Gastrocnemius medialis (tissue), 4 donors: ENCODE results near the gene SMAD6. TPM values are rescaled to one million over a fixed set of nuclear protein-coding genes. Genes with fewer than 3 reads are reported as not detected.

Experiments used
- ATAC-seq, 2 donors: fragments of 150-250 bp; one replicate each; pipeline ENCODE4 v1.9.1; 2016
- DNase-seq, 2 donors: peaks; one replicate each; pipeline ENCODE4 v3.0.0-alpha.2; 2019
- H3K27ac ChIP-seq, 4 donors: fragments of 200-600 bp; sonication (generic); 1 replicate in 1 of 4; 2 replicates in 3 of 4; pipeline ENCODE4 v1.5.1; 2016 to 2018; ENCODE audit warnings: mild to moderate bottlenecking in 2 of 4, moderate library complexity in 1 of 4
- H3K27me3 ChIP-seq, 3 donors: fragments of 200-600 bp; sonication (generic) in 2 of 3; 1 replicate in 1 of 3; 2 replicates in 2 of 3; pipeline versions ENCODE4 v1.5.1 to v1.6.0; 2016 to 2019; ENCODE audit warnings: mild to moderate bottlenecking in 1 of 3, moderate library complexity in 1 of 3
- H3K36me3 ChIP-seq, 2 donors: fragments of 200-600 bp; sonication (generic) in 1 of 2; one replicate each; pipeline ENCODE4 v1.5.1; 2017 to 2018
- H3K4me1 ChIP-seq, 2 donors: fragments of 200-600 bp; sonication (generic) in 1 of 2; one replicate each; pipeline ENCODE4 v1.5.1; 2016 to 2017; ENCODE audit warnings: mild to moderate bottlenecking in 2 of 2
- H3K4me3 ChIP-seq, 4 donors: fragments of 200-600 bp; sonication (generic) in 3 of 4; 1 replicate in 1 of 4; 2 replicates in 3 of 4; pipeline ENCODE4 v1.5.1; 2016 to 2019; ENCODE audit warnings: mild to moderate bottlenecking in 2 of 4
- H3K9me3 ChIP-seq, 3 donors: fragments of 200-600 bp; sonication (generic) in 2 of 3; 1 replicate in 1 of 3; 2 replicates in 2 of 3; pipeline ENCODE4 v1.5.1; 2016 to 2019
- CTCF ChIP-seq, 5 experiments: fragments of 450-650 bp in 3 of 5; fragments of 200-600 bp in 2 of 5; sonication (generic) in 2 of 5; IDR thresholded peaks in 4 of 5; conservative IDR thresholded peaks in 1 of 5; 1 replicate in 4 of 5; 2 replicates in 1 of 5; pipeline ENCODE4 v1.5.1; 2016 to 2019; ENCODE audit warnings: antibody characterized with exemption in 5 of 5, mild to moderate bottlenecking in 3 of 5, moderate library complexity in 3 of 5
- POLR2A ChIP-seq, 2 donors: fragments of 450-650 bp; IDR thresholded peaks; one replicate each; pipeline ENCODE4 v1.6.1; 2017; ENCODE audit warnings: antibody characterized with exemption in 2 of 2, mild to moderate bottlenecking in 2 of 2, moderate library complexity in 2 of 2
- in situ Hi-C, 4 donors: fragments of 200-750 bp; cut with MboI; loops; one replicate each; pipeline versions ENCODE4 v1.15.0 to v1.8.0; 2017; ENCODE audit warnings: low sequenced_read_pairs in 4 of 4
- intact Hi-C: fragments of 100-400 bp; cut with DNase I; formaldehyde crosslinking; loops from one replicate; pipeline ENCODE4 v1.15.1; 2023; ENCODE audit warnings: low total_unique reads
- total RNA-seq, 4 donors: library from RNA; depleted of rRNA; stranded (reverse); fragments of >200 nt; gene quantifications; one replicate each; pipeline versions ENCODE4 v1.1.0 to v1.2.3, GENCODE V29; 2016

Gene SMAD6
- total RNA-seq, 4 donors from 2014 or later = 2.2 to 3.7 (median 2.4) TPM

GRCh38 chr15:66753687-66754377, 51.8 kb downstream of the SMAD6 start:
- in situ Hi-C loops (no loop called here), intact Hi-C loops (no loop called here)
- Histone ChIP-seq H3K27ac (no peak overlapping the region), H3K9me3 (no peaks in the 10 kb centered on the region), H3K36me3 (no peaks in the 10 kb centered on the region), H3K4me3 (no peak overlapping the region), H3K27me3 (no peaks in the 10 kb centered on the region), H3K4me1 (peaks cover 0 to 6% of the 10 kb centered on the region in 2 donors)
- ATAC-seq = no peak
- DNase-seq = no peak
- TF ChIP-seq CTCF (IDR thresholded peaks at IDR 0.05 in 4 of 5, conservative IDR thresholded peaks at IDR 0.05 in 1 of 5) = no peak

- Histone ChIP-seq H3K27me3 (no peaks in the 10 kb centered on the region), H3K4me3 (no peak overlapping the region), H3K4me1 (peaks cover 0 to 6% of the 10 kb centered on the region in 2 donors), H3K9me3 (no peaks in the 10 kb centered on the region), H3K27ac (no peak overlapping the region), H3K36me3 (no peaks in the 10 kb centered on the region)
- in situ Hi-C loops (no loop called here), intact Hi-C loops (no loop called here)
- ATAC-seq (no peak), DNase-seq (no peak)
- TF ChIP-seq POLR2A (IDR thresholded peaks at IDR 0.05) (no peak), CTCF (IDR thresholded peaks at IDR 0.05 in 4 of 5, conservative IDR thresholded peaks at IDR 0.05 in 1 of 5) (no peak)
These were observed 52.8 kb downstream of the SMAD6 start for GRCh38 chr15:66754789-66755188.

- Histone ChIP-seq H3K9me3 (no peaks in the 10 kb centered on the region), H3K27me3 (no peaks in the 10 kb centered on the region), H3K27ac (no peak overlapping the region), H3K4me3 (no peak overlapping the region), H3K36me3 (no peaks in the 10 kb centered on the region), H3K4me1 (peaks cover 0 to 6% of the 10 kb centered on the region in 2 donors)
- in situ Hi-C loops = no loop called here
- DNase-seq (no peak), ATAC-seq (no peak)
- intact Hi-C loops = no loop called here
- TF ChIP-seq CTCF (IDR thresholded peaks at IDR 0.05 in 4 of 5, conservative IDR thresholded peaks at IDR 0.05 in 1 of 5) (no peak), POLR2A (IDR thresholded peaks at IDR 0.05) (no peak)
These were observed 53.4 kb downstream of the SMAD6 start for GRCh38 chr15:66755298-66756068.

GRCh38 chr15:66756295-66756694, 54.3 kb downstream of the SMAD6 start:
- Histone ChIP-seq H3K27me3 (no peaks in the 10 kb centered on the region), H3K9me3 (no peaks in the 10 kb centered on the region), H3K4me1 (peaks cover 0 to 6% of the 10 kb centered on the region in 2 donors), H3K27ac (no peak overlapping the region), H3K4me3 (no peak overlapping the region), H3K36me3 (no peaks in the 10 kb centered on the region)
- TF ChIP-seq CTCF (IDR thresholded peaks at IDR 0.05 in 4 of 5, conservative IDR thresholded peaks at IDR 0.05 in 1 of 5) (no peak), POLR2A (IDR thresholded peaks at IDR 0.05) (no peak)
- no peak for DNase-seq
- intact Hi-C loops = no loop called here
- no peak for ATAC-seq
- in situ Hi-C loops = no loop called here
